HepG2 (cell line): Measurements from ENCODE around the gene BAIAP2L2.

Experiments used
- SMAD1 ChIP-seq: sonication (generic); formaldehyde crosslinking; IDR thresholded peaks from 2 replicates; pipeline ENCODE4 v1.4.0; 2020; ENCODE audit warnings: missing genetic modification reagents, low read depth, mild to moderate bottlenecking, borderline replicate concordance
- SMARCC2 ChIP-seq: fragments of 450-650 bp; IDR thresholded peaks from 2 replicates; pipeline ENCODE4 v1.6.1; 2017; ENCODE audit warnings: antibody characterized with exemption, mild to moderate bottlenecking
- SMC3 ChIP-seq: IDR thresholded peaks from 2 replicates; pipeline ENCODE4 v1.6.1; 2011; ENCODE audit warnings: low read length, improper control_type of control experiment
- ZFY ChIP-seq: sonication (generic); formaldehyde crosslinking; IDR thresholded peaks from 2 replicates; pipeline ENCODE4 v1.4.0; 2020; ENCODE audit warnings: missing genetic modification reagents

DNA sequence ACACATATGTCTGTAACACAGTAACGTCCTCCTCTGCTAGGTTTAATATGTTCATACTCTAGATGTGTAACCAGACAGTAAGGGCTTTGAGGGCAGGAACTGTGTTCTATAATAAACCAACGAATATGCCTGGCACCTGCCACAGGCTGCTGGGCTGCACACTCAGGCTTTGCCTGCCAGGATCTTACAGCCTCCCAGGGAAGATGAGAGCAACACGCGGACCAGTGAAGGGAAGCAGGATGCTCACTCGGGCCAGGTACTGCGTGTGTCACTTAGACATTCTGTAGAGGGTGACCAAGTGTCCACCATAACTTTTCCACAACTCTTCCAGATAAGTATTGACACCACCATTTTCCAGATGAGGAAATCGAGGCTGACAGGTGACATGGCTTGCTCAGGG lies 21.7 kb upstream of the BAIAP2L2 start:
- no peak for TF ChIP-seq SMAD1
- TF ChIP-seq SMC3, result no peak
- no peak for TF ChIP-seq ZFY (CRISPR knock-in tag)
- no peak for TF ChIP-seq SMARCC2
